Activated B cell treated with CpG ODN at 0.5 μM for 24 hours (primary cell): ENCODE results near the gene TBC1D8B. TPM values are rescaled to one million over a fixed set of nuclear protein-coding genes. Genes with fewer than 3 reads are reported as not detected.
"Not testable (repeated sequence)": the region's sequence is repeated elsewhere in the genome, so short reads cannot be mapped to it uniquely, and the experiment has no call there.

Experiments
- ATAC-seq: fragments of 200-7000 bp; cut with Tn5 transposase; one replicate; pipeline ENCODE4 v1.10.0; 2021; ENCODE audit warnings: low read depth, mild to moderate bottlenecking, moderate library complexity
- CTCF ChIA-PET: fragments of 350-600 bp; sonication (Branson Sonifier 250); formaldehyde crosslinking; loops from one replicate; lab custom pipeline; 2021; ENCODE audit warnings: antibody characterized with exemption; lab: Charles Lee
- POLR2A ChIA-PET: fragments of 350-600 bp; sonication (Branson Sonifier 250); formaldehyde crosslinking; loops from one replicate; lab custom pipeline; 2021; ENCODE audit warnings: antibody characterized with exemption; lab: Charles Lee
- DNase-seq: peaks from one replicate; pipeline ENCODE4 v3.0.0; 2022
- H3K27ac Mint-ChIP-seq: one replicate; pipeline ENCODE4 v1.8.0; 2020; ENCODE audit warnings: mixed read lengths
- H3K27me3 Mint-ChIP-seq: one replicate; pipeline ENCODE4 v1.8.0; 2021; ENCODE audit warnings: mixed read lengths
- H3K36me3 Mint-ChIP-seq: one replicate; pipeline ENCODE4 v1.8.0; 2021; ENCODE audit warnings: low read depth, mixed read lengths
- H3K4me1 Mint-ChIP-seq: one replicate; pipeline ENCODE4 v1.8.0; 2021; ENCODE audit warnings: mixed read lengths
- H3K4me3 Mint-ChIP-seq: one replicate; pipeline ENCODE4 v1.8.0; 2020; ENCODE audit warnings: mild to moderate bottlenecking, mixed read lengths
- H3K9me3 Mint-ChIP-seq: one replicate; pipeline ENCODE4 v1.8.0; 2020; ENCODE audit warnings: mixed read lengths
- CTCF ChIP-seq: fragments of 200-600 bp; IDR thresholded peaks from one replicate; pipeline ENCODE4 v1.8.0; 2022; ENCODE audit warnings: antibody characterized with exemption, mild to moderate bottlenecking
- intact Hi-C: fragments of 100-400 bp; cut with micrococcal nuclease; formaldehyde crosslinking; loops from one replicate; pipeline ENCODE4 v1.15.1; 2024
- total RNA-seq: library from RNA; stranded (reverse); gene quantifications from 2 replicates; pipeline ENCODE4 v1.2.3, GENCODE V29; 2022

Gene TBC1D8B
- total RNA-seq = 6.5 and 8.4 TPM in 2 replicates

- intact Hi-C loops = loop anchor here (2.0 to 5.0 kb wide), 2 partner anchors 190 to 1288 kb away; partner anchors contain the start of genes ATG4A, PSMD10 and RADX
- no peak for TF ChIP-seq CTCF
- H3K27ac Mint-ChIP-seq = peak within 1 kb of the TSS; percentile 53
- ATAC-seq (peak; percentile 93), DNase-seq (peak; percentile 15)
- H3K4me1 Mint-ChIP-seq = peaks cover 24% of the 10 kb centered on the region
- H3K36me3 Mint-ChIP-seq = peaks cover 3% of the 10 kb centered on the region
- CTCF ChIA-PET = no interaction called here
- peak within 1 kb of the TSS; percentile 96 for H3K4me3 Mint-ChIP-seq
- peaks cover 4% of the 10 kb centered on the region for H3K27me3 Mint-ChIP-seq
- H3K9me3 Mint-ChIP-seq = no peaks in the 10 kb centered on the region
- POLR2A ChIA-PET = no interaction called here
These were observed at the start of gene TBC1D8B for GRCh38 chrX:106802388-106803275. TSS of gene TBC1D8B (plus strand) at chrX:106802673. CDS start at chrX:106802854, 181 bp downstream.

GRCh38 chrX:106769288-106769687 is 33.2 kb upstream of the TBC1D8B start:
- intact Hi-C loops, DNase-seq, H3K36me3 Mint-ChIP-seq, CTCF ChIA-PET, H3K9me3 Mint-ChIP-seq, POLR2A ChIA-PET, ATAC-seq, H3K4me3 Mint-ChIP-seq, H3K27ac Mint-ChIP-seq, H3K4me1 Mint-ChIP-seq, H3K27me3 Mint-ChIP-seq: not testable (repeated sequence)

- Mint-ChIP-seq H3K36me3 (no peaks in the 10 kb centered on the region), H3K4me1 (no peaks in the 10 kb centered on the region), H3K9me3 (no peaks in the 10 kb centered on the region), H3K27me3 (peaks cover 3% of the 10 kb centered on the region), H3K4me3 (no peak overlapping the region), H3K27ac (no peak overlapping the region)
- POLR2A ChIA-PET = no interaction called here
- CTCF ChIA-PET = no interaction called here
- DNase-seq (no peak), ATAC-seq (no peak)
- no peak for TF ChIP-seq CTCF
- intact Hi-C loops = no loop called here
These were observed 27.5 kb upstream of the TBC1D8B start for GRCh38 chrX:106774981-106775380.

- intact Hi-C loops = no loop called here
- ChIA-PET CTCF (no interaction called here), POLR2A (no interaction called here)
- H3K4me3 Mint-ChIP-seq = no peak overlapping the region
- ATAC-seq (no peak), DNase-seq (no peak)
- no peaks in the 10 kb centered on the region for H3K36me3 Mint-ChIP-seq
- H3K4me1 Mint-ChIP-seq = no peaks in the 10 kb centered on the region
- H3K27me3 Mint-ChIP-seq = no peaks in the 10 kb centered on the region
- no peak overlapping the region for H3K27ac Mint-ChIP-seq
- no peaks in the 10 kb centered on the region for H3K9me3 Mint-ChIP-seq
- TF ChIP-seq CTCF = no peak
These were observed 22.2 kb upstream of the TBC1D8B start for GRCh38 chrX:106780264-106780663.

GRCh38 chrX:106780664-106781377 is 21.7 kb upstream of the TBC1D8B start:
- intact Hi-C loops = no loop called here
- Mint-ChIP-seq H3K9me3 (no peaks in the 10 kb centered on the region), H3K27me3 (no peaks in the 10 kb centered on the region), H3K27ac (no peak overlapping the region), H3K36me3 (no peaks in the 10 kb centered on the region), H3K4me1 (no peaks in the 10 kb centered on the region), H3K4me3 (no peak overlapping the region)
- ChIA-PET CTCF (no interaction called here), POLR2A (no interaction called here)
- no peak for TF ChIP-seq CTCF
- ATAC-seq = no peak
- DNase-seq = no peak
